HL-60 (cell line): ENCODE measurements around the gene GLI2.

ENCODE experiments used
- DNase-seq, 2 experiments: peaks; one replicate each; pipeline ENCODE4 v3.0.0-alpha.2; 2010 to 2020; ENCODE audit warnings: low read depth in 1 of 2, low spot score in 1 of 2
- H3K27ac ChIP-seq: fragments of 250-450 bp; sonication (Bioruptor Pico); replicated peaks from 2 replicates; pipeline ENCODE4 v1.5.1; 2020; ENCODE audit warnings: mild to moderate bottlenecking, moderate library complexity
- H3K27me3 ChIP-seq: fragments of 250-450 bp; sonication (Bioruptor Pico); 2 replicates; pipeline ENCODE4 v1.5.1; 2021; ENCODE audit warnings: mild to moderate bottlenecking, moderate library complexity; ENCODE audit not compliant: insufficient read depth, poor library complexity, severe bottlenecking
- H3K4me3 ChIP-seq: replicated peaks from 2 replicates; pipeline ENCODE4 v1.5.1; 2011; ENCODE audit warnings: mild to moderate bottlenecking, control low read depth, low read length; ENCODE audit not compliant: insufficient read depth
- CTCF ChIP-seq: IDR thresholded peaks from one replicate; pipeline ENCODE4 v1.5.1; 2011; ENCODE audit warnings: low read length, control low read depth, inconsistent platforms; ENCODE audit not compliant: insufficient read depth
- GABPA ChIP-seq: IDR thresholded peaks from 2 replicates; pipeline ENCODE4 v1.6.1; 2012; ENCODE audit warnings: low read depth
- POLR2AphosphoS5 ChIP-seq: IDR thresholded peaks from 2 replicates; pipeline ENCODE4 v1.6.1; 2012; ENCODE audit warnings: low read depth
- REST ChIP-seq: IDR thresholded peaks from 2 replicates; pipeline ENCODE4 v1.6.1; 2012; ENCODE audit warnings: low read depth; ENCODE audit not compliant: insufficient replicate concordance
- SPI1 ChIP-seq: IDR thresholded peaks from 2 replicates; pipeline ENCODE4 v1.6.1; 2012; ENCODE audit warnings: low read depth, mild to moderate bottlenecking, borderline replicate concordance

The GLI2 gene

DNA sequence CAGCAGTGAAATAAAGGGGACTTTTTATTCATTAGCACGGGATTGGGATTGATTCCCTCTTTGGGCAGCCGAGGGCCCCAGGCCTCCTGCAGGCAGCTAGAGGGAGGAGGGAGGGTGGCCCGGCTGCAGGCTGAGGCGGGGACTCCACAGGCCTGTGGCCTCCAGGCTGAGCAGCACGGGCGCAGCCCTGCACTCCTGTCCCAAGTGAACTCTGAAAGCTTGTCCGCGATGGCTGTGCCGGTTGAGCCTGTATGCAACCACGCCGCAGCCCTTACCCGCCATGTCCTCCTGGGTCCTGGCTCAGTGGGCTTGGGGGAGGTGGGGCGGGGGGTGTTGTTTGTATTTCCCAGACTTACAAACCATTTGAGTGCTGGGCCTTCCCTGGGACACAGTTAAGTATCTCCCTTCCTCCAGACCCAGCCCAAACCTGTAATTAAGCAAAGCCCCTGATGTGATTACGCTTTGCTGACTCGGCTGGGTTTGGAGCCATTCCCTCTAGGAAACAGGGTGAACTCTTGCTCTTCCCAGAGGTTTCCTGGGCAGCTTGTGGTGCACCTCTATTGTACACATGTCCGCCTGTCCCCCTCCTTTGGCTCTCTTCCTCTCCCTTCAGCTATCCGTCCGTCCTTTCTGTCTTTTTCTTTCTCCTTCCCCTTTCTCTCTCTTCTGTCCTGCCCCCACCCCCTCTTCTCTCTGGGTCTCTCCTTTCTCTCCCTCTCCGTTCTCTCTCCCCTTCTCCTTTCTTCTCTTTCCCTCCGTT is 5.3 kb downstream of the GLI2 start:
- no peak for DNase-seq
- Histone ChIP-seq H3K27ac (no peak overlapping the region), H3K27me3 (peaks cover 68% of the 10 kb centered on the region), H3K4me3 (no peak overlapping the region)
- TF ChIP-seq CTCF: no peak
- no peak for TF ChIP-seq SPI1
- no peak for TF ChIP-seq POLR2AphosphoS5
- TF ChIP-seq GABPA: no peak
- no peak for TF ChIP-seq REST

DNA sequence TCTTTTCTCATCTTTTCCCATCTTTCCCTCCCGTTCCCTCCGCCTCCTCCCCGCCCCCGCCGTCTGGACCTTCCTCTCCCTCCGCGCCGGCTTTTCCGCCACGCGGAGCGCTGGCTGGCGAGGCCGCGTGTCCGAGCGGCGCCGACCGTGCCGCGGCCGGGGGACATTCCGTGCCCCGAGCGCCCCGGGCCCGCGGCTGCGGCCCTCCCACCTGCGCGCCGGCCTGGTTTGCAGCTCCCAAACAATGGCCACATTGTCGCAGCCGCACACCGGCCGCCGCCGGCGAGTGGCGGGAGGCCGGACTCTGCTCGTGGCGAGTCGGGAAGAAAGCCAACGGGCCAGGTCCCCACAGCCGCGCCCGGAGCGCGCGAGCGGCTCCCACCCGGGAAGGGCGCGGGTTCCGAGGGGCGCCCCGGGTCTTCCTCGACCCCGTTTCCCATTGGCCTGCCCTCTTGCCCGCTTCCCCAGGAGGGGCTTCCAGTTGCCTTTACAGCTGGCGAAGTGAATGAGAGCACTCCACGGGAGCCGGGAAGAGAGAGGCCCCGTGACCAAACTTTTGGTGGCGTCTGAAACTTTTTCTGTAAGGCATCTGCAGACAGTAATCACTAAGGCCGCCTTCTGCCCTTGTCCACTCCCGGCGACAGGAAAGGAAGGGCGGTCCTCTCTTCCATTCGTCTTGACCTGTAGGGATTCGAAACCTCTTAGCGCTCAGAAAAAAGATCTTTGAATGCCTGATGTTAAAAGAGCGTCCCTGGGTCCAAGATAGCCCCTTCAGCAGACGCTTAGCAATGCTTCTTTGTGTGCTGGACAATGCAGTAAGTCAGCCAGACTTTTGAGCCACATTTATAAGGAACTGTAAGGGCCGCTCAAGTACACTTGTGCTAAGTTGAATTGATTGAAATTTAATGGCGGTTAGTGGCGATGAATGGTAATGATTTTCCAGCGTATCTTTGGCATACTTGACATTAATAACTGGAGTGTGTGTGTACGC is 6.2 kb downstream of the GLI2 start:
- DNase-seq: no peak
- Histone ChIP-seq H3K27me3 (peaks cover 62% of the 10 kb centered on the region), H3K4me3 (no peak overlapping the region), H3K27ac (no peak overlapping the region)
- TF ChIP-seq SPI1 (no peak), REST (no peak), CTCF (no peak)

DNA sequence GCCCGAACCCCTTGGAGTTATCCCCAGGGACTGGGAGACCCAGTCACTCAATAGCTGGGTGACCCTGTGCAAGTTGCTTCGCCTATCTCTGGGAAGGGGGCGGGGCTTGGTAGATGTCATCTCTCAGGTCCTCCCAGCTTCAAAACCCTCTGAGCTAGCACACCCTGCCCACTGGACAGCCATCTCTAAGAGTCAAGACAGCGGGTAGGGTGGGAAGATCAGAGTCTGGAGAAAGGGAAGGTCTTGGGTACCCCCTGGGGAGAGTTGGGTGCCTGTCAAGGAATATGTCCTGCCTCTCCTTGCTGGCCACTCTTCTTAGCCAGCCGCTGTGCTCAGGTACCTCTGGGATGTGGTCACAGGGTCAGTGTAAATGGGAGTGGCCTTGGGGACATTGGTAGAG is 8.0 kb downstream of the GLI2 start:
- no peak for TF ChIP-seq CTCF
- TF ChIP-seq REST: no peak
- TF ChIP-seq GABPA: no peak
- TF ChIP-seq POLR2AphosphoS5: no peak
- no peak for TF ChIP-seq SPI1
- no peak overlapping the region for H3K4me3 ChIP-seq
- no peak overlapping the region for H3K27ac ChIP-seq
- no peak for DNase-seq
- H3K27me3 ChIP-seq: peaks cover 44% of the 10 kb centered on the region
